Activated CD8-positive, alpha-beta T cell treated with anti-CD3 and anti-CD28 coated beads for 36 hours (primary cell): Measurements from ENCODE around the gene AFF2. TPM values are rescaled to one million over a fixed set of nuclear protein-coding genes. Genes with fewer than 3 reads are reported as not detected.

Experiments
- ATAC-seq: fragments of 200-7000 bp; cut with Tn5 transposase; one replicate; pipeline ENCODE4 v1.10.0; 2021; ENCODE audit warnings: mild to moderate bottlenecking, moderate library complexity
- CTCF ChIA-PET: fragments of 350-600 bp; sonication (Branson Sonifier 250); formaldehyde crosslinking; loops from one replicate; lab custom pipeline; 2021; ENCODE audit warnings: antibody characterized with exemption; lab: Charles Lee
- POLR2A ChIA-PET: fragments of 350-600 bp; sonication (Branson Sonifier 250); formaldehyde crosslinking; loops from one replicate; lab custom pipeline; 2021; ENCODE audit warnings: antibody characterized with exemption; lab: Charles Lee
- DNase-seq: peaks from one replicate; pipeline ENCODE4 v3.0.0-alpha.2; 2020
- H3K27ac Mint-ChIP-seq: one replicate; pipeline ENCODE4 v1.8.0; 2021; ENCODE audit warnings: mild to moderate bottlenecking, mixed read lengths
- H3K27me3 Mint-ChIP-seq: one replicate; pipeline ENCODE4 v1.8.0; 2021; ENCODE audit warnings: mixed read lengths
- H3K36me3 Mint-ChIP-seq: one replicate; pipeline ENCODE4 v1.8.0; 2021; ENCODE audit warnings: low read depth, mixed read lengths
- H3K4me1 Mint-ChIP-seq: one replicate; pipeline ENCODE4 v1.8.0; 2021; ENCODE audit warnings: low read depth, mixed read lengths
- H3K4me3 Mint-ChIP-seq: one replicate; pipeline ENCODE4 v1.8.0; 2021; ENCODE audit warnings: mild to moderate bottlenecking, moderate library complexity, mixed read lengths
- H3K9me3 Mint-ChIP-seq: one replicate; pipeline ENCODE4 v1.8.0; 2021; ENCODE audit warnings: mixed read lengths
- intact Hi-C: fragments of 100-400 bp; cut with micrococcal nuclease; formaldehyde crosslinking; loops from one replicate; pipeline ENCODE4 v1.10.0; 2022
- total RNA-seq, 2 experiments: library from RNA; stranded (reverse); gene quantifications; one replicate each; pipeline ENCODE4 v1.2.3, GENCODE V29; 2021
- TF ChIP-seq, protein P1 (sequence below): fragments of 200-600 bp; IDR thresholded peaks from one replicate; pipeline ENCODE4 v1.8.0; 2022; ENCODE audit warnings: antibody characterized with exemption, mild to moderate bottlenecking

Gene AFF2
- total RNA-seq, 2 experiments from 2014 or later, result 1.3 to 1.7 TPM

DNA sequence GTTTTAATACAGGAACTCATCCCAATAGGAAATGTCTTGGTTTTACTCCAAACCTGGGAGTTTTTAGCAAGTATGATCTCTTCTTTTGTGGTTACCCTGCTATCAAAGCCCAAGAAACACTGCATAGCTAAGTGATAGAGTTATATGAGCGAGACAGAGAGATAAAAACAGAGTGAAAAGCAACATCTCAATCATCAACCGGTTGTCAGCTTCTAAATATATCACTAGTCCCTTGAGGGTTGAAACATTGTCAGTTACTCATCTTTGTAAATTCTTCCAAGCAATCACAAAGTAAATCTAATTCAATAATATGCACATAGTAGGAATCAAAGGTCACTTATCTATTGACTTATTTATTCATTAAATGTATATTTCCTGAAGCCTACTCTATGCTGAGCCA, 520.7 kb downstream of the AFF2 start:
- H3K4me1 Mint-ChIP-seq, result no peaks in the 10 kb centered on the region
- intact Hi-C loops, result no loop called here

DNA sequence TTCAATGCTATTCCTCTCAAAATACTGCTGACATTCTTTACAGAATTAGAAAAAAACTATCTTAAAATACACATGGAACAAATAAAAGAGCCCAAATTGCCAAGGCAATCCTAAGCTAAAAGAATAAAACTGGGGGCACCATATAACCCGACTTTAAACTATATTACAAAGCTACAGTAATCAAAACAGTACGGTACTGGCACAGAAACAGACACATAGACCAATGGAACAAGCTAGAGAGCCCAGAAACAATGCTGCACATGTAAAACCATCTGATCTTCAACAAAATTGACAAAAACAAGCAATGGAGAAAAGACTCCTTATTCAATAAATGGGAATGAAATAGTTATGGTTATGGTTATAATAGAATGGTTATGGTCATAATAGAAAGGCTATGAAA, 522.1 kb downstream of the AFF2 start:
- TF ChIP-seq, protein P1, sequence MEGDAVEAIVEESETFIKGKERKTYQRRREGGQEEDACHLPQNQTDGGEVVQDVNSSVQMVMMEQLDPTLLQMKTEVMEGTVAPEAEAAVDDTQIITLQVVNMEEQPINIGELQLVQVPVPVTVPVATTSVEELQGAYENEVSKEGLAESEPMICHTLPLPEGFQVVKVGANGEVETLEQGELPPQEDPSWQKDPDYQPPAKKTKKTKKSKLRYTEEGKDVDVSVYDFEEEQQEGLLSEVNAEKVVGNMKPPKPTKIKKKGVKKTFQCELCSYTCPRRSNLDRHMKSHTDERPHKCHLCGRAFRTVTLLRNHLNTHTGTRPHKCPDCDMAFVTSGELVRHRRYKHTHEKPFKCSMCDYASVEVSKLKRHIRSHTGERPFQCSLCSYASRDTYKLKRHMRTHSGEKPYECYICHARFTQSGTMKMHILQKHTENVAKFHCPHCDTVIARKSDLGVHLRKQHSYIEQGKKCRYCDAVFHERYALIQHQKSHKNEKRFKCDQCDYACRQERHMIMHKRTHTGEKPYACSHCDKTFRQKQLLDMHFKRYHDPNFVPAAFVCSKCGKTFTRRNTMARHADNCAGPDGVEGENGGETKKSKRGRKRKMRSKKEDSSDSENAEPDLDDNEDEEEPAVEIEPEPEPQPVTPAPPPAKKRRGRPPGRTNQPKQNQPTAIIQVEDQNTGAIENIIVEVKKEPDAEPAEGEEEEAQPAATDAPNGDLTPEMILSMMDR, result no peak
- Mint-ChIP-seq H3K36me3 (no peaks in the 10 kb centered on the region), H3K4me1 (no peaks in the 10 kb centered on the region), H3K27me3 (no peaks in the 10 kb centered on the region), H3K9me3 (peaks cover 4% of the 10 kb centered on the region), H3K27ac (no peak overlapping the region), H3K4me3 (no peak overlapping the region)
- DNase-seq, result no peak
- POLR2A ChIA-PET, result no interaction called here
- CTCF ChIA-PET, result no interaction called here
- ATAC-seq, result no peak
- intact Hi-C loops, result no loop called here

More for the DNA sequence above, 520.7 kb downstream of the AFF2 start:
- no peak overlapping the region for H3K27ac Mint-ChIP-seq
- no peaks in the 10 kb centered on the region for H3K27me3 Mint-ChIP-seq
- TF ChIP-seq, protein P1, result no peak
- no peak overlapping the region for H3K4me3 Mint-ChIP-seq
- ATAC-seq (no peak), DNase-seq (no peak)
- ChIA-PET CTCF (no interaction called here), POLR2A (no interaction called here)
- no peaks in the 10 kb centered on the region for H3K36me3 Mint-ChIP-seq
- peaks cover 4% of the 10 kb centered on the region for H3K9me3 Mint-ChIP-seq

DNA sequence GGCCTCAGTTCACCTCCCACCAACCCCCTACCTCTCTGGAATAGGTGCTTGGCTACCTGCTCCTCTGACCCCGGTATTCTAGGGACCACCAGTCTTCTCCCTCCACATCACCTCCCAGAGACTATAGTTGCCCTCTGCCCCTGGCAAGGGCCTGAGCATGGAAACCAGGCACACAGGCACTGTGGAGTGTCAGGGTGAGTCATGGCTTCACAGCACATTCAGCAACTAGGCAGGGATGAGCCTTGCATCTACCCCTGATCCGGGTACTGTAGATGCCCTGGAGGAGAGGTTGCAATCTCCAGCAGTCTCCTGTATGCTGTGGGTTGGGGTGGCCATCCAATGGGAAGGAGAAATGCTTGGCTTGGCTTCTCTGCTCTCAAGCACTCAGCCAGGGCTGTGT, 532.0 kb downstream of the AFF2 start:
- H3K36me3 Mint-ChIP-seq, result no peaks in the 10 kb centered on the region
- CTCF ChIA-PET, result no interaction called here
- H3K27ac Mint-ChIP-seq, result no peak overlapping the region
- ATAC-seq, result no peak
- intact Hi-C loops, result no loop called here
- TF ChIP-seq, protein P1, result no peak
- POLR2A ChIA-PET, result no interaction called here
- H3K9me3 Mint-ChIP-seq, result no peaks in the 10 kb centered on the region
- no peaks in the 10 kb centered on the region for H3K27me3 Mint-ChIP-seq
- no peaks in the 10 kb centered on the region for H3K4me1 Mint-ChIP-seq
- DNase-seq, result no peak
- H3K4me3 Mint-ChIP-seq, result no peak overlapping the region

DNA sequence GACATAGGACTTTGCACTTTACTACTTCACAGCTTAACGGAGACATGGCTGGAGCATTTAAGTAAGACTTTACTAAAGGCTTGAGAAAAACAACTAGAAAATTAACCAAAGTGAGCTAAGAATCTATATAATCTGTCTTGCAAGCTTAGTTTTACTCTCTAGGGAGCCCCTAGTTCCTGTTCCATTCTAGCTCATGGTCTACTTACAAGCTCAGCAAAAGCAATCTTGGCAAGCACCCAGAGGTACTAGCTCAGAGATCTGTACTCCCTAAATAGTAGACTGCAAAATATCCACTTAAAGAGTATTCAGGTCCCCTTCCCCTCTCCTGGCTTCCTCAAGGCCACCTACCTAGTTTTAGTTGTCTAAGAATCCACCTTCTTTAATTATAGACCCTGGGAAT, 535.7 kb downstream of the AFF2 start:
- H3K4me3 Mint-ChIP-seq, result no peak overlapping the region
- ChIA-PET CTCF (no interaction called here), POLR2A (no interaction called here)
- ATAC-seq (no peak), DNase-seq (no peak)
- H3K4me1 Mint-ChIP-seq, result no peaks in the 10 kb centered on the region
- no peaks in the 10 kb centered on the region for H3K27me3 Mint-ChIP-seq
- H3K9me3 Mint-ChIP-seq, result no peaks in the 10 kb centered on the region
- intact Hi-C loops, result no loop called here
- no peaks in the 10 kb centered on the region for H3K36me3 Mint-ChIP-seq
- no peak overlapping the region for H3K27ac Mint-ChIP-seq
- TF ChIP-seq, protein P1, result no peak

DNA sequence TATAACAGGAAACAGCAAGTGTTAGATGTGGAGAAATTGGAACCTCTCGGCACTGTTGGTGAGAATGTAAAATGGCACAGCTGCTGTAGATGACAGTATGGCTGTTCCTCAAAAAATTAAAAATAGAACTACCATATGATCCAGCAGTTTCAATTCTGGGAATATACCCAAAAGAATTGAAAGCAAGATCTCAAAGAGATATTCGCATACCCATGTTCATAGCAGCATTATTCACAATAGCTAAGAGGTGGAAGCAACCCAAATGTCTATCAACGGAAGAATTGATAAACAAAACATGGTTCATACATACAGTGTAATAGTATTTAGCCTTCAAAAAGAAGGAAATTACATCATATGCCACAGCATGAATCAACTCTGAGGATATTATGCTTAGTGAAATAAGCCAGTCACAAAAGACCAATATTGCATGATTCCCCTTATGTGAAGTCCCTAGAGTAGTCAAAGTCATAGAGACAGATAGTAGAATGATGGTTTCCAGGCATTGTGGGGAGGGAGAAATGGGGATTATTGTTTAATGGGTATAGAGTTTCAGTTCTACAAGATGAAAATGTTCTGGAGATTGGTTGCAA, 537.0 kb downstream of the AFF2 start:
- no peaks in the 10 kb centered on the region for H3K4me1 Mint-ChIP-seq

More for the DNA sequence above, 537.0 kb downstream of the AFF2 start:
- intact Hi-C loops, result no loop called here
- POLR2A ChIA-PET, result no interaction called here
- Mint-ChIP-seq H3K4me3 (no peak overlapping the region), H3K27me3 (no peaks in the 10 kb centered on the region), H3K36me3 (no peaks in the 10 kb centered on the region), H3K9me3 (no peaks in the 10 kb centered on the region), H3K27ac (no peak overlapping the region)
- CTCF ChIA-PET, result no interaction called here
- TF ChIP-seq, protein P1, result no peak
- ATAC-seq (no peak), DNase-seq (no peak)
